ENCODE data around the gene RNF32.

The RNF32 gene

GRCh38 chr7:156640257-156640948, at the start of gene RNF32:
RNF32 (plus strand) TSS chr7:156640774; CDS start chr7:156643878, 3,104 bp downstream.
- peak; percentile 81 to 88 for ATAC-seq

GRCh38 chr7:156592155-156592884, 48.3 kb upstream of the RNF32 start:
- ATAC-seq, result no peak

GRCh38 chr7:156594283-156595080, 46.1 kb upstream of the RNF32 start:
- ATAC-seq, result no peak

GRCh38 chr7:156600496-156600895, 40.1 kb upstream of the RNF32 start:
- no peak for ATAC-seq

GRCh38 chr7:156602283-156602682, 38.3 kb upstream of the RNF32 start:
- no peak for ATAC-seq

- no peak for ATAC-seq
These were observed 37.6 kb upstream of the RNF32 start for GRCh38 chr7:156603011-156603410.

- ATAC-seq, result no peak
These were observed 36.9 kb upstream of the RNF32 start for GRCh38 chr7:156603629-156604028.

GRCh38 chr7:156604311-156604710, 36.3 kb upstream of the RNF32 start:
- no peak for ATAC-seq

- ATAC-seq, result no peak
These were observed 35.5 kb upstream of the RNF32 start for GRCh38 chr7:156604836-156605695.

GRCh38 chr7:156606135-156606534, 34.4 kb upstream of the RNF32 start:
- no peak for ATAC-seq

- no peak for ATAC-seq
These were observed 33.8 kb upstream of the RNF32 start for GRCh38 chr7:156606691-156607331.

- ATAC-seq, result no peak
These were observed 33.0 kb upstream of the RNF32 start for GRCh38 chr7:156607332-156608172.

- no peak for ATAC-seq
These were observed 32.4 kb upstream of the RNF32 start for GRCh38 chr7:156608173-156608478.

- no peak for ATAC-seq
These were observed 31.3 kb upstream of the RNF32 start for GRCh38 chr7:156609010-156609877.

GRCh38 chr7:156610130-156610529, 30.4 kb upstream of the RNF32 start:
- no peak for ATAC-seq

GRCh38 chr7:156610601-156611000, 30.0 kb upstream of the RNF32 start:
- no peak for ATAC-seq

GRCh38 chr7:156611014-156612010, 29.3 kb upstream of the RNF32 start:
- ATAC-seq, result no peak

GRCh38 chr7:156612930-156613329, 27.6 kb upstream of the RNF32 start:
- peak; percentile 94 to 96 for ATAC-seq
